BE2C (cell line): Measurements from ENCODE around the gene FANCC.

ENCODE experiments used
- DNase-seq: peaks from one replicate; pipeline ENCODE4 v3.0.0-alpha.2; 2020
- H3K27me3 ChIP-seq: fragments of 250-450 bp; sonication (Bioruptor Pico); 2 replicates; pipeline ENCODE4 v1.5.1; 2020; ENCODE audit warnings: mild to moderate bottlenecking
- H3K36me3 ChIP-seq: fragments of 250-450 bp; sonication (Bioruptor Pico); 2 replicates; pipeline ENCODE4 v1.5.1; 2020; ENCODE audit warnings: mild to moderate bottlenecking
- H3K4me1 ChIP-seq: fragments of 250-450 bp; sonication (Bioruptor Pico); 2 replicates; pipeline ENCODE4 v1.5.1; 2020
- H3K4me3 ChIP-seq: 2 replicates; pipeline ENCODE4 v1.5.1; 2011; ENCODE audit warnings: low read depth, low read length
- H3K9me3 ChIP-seq: fragments of 250-450 bp; sonication (Bioruptor Pico); 2 replicates; pipeline ENCODE4 v1.5.1; 2020
- CTCF ChIP-seq: IDR thresholded peaks from 2 replicates; pipeline ENCODE4 v1.5.1; 2012; ENCODE audit warnings: mild to moderate bottlenecking, low read depth, low read length

FANCC gene

GRCh38 chr9:95265960-95266359 is 51.5 kb downstream of the FANCC start:
- Histone ChIP-seq H3K4me3 (no peak overlapping the region), H3K36me3 (no peaks in the 10 kb centered on the region), H3K9me3 (no peaks in the 10 kb centered on the region), H3K4me1 (peaks cover 23% of the 10 kb centered on the region), H3K27me3 (no peaks in the 10 kb centered on the region)
- DNase-seq = no peak
- TF ChIP-seq CTCF = no peak

DNA sequence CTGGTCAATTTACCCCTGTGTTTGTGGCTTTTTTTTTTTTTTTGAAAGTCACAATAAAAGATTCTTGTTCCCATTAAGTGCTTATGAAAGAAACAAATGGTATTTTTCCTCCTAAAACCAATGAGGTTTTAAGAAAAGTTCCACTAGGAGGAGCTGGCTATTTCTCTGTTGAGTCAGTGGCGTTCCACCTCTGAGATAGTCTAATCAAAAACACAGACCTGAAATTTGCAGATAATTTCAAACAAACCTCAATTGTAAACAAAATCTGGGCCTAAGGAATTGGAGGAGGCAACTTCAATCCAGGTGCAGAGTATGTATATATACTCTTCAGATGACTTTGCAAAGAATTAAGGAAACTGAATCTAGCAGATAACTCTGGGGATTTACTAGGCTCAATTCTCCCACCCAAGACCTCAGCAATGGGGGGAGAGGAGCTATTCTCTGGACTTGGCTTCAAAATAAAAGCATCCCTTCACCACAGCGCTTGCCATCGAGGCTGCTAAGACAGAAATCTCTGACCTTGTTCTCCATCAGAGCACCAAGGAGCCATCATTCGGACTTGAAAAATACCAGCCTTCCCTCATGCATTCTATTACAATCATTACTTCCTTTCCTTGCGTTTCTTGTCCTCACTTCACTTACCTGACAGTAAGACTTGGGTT is 52.4 kb downstream of the FANCC start:
- TF ChIP-seq CTCF = peak; percentile 57
- no peaks in the 10 kb centered on the region for H3K27me3 ChIP-seq
- no peak for DNase-seq
- no peaks in the 10 kb centered on the region; the same call in 1 of the 2 replicates for H3K9me3 ChIP-seq
- H3K36me3 ChIP-seq = no peaks in the 10 kb centered on the region
- H3K4me3 ChIP-seq = no peak overlapping the region
- peaks cover 23% of the 10 kb centered on the region for H3K4me1 ChIP-seq

- peaks cover 6% of the 10 kb centered on the region for H3K4me1 ChIP-seq
- H3K4me3 ChIP-seq = no peak overlapping the region
- no peak for TF ChIP-seq CTCF
- H3K36me3 ChIP-seq = no peaks in the 10 kb centered on the region
- H3K9me3 ChIP-seq = peaks cover 2% of the 10 kb centered on the region; the same call in 1 of the 2 replicates
- DNase-seq = no peak
- H3K27me3 ChIP-seq = no peaks in the 10 kb centered on the region
Observed at GRCh38 chr9:95261890-95262289, 55.6 kb downstream of the FANCC start.

DNA sequence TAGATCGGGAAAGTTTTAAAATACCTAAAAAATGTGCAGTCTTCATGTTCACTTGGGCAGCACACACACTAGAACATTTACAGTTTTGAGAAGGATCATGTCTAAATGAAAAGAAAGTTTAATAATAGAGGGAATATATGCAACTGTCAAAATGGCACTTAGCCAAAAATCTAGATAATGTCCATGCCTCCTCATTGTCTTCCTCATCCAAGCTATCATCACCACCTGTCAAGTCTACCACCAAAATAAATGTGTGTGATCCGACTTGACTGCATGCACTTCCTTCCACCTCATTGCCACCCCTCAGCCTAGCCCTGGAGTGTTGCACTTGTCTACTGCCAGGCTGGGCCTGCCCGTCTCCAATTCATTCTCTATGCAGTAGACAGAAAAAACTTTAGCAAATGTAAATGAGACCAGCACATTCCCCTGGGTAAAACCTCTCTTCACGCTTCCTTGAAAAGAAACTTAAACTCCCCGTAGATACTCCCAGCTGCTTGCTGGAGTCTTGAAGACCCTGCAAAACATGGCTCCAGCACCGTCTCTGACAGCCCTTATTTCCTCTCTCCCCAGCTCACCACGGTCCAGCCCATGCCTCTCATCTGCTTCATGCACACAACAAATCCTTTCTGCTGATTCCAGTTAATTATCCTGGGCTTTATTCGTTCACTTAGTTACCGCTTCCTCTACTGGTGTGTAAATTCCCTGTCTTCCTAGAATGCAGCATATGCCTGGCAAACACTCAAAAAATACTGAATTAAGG is 66.9 kb downstream of the FANCC start:
- peaks cover 5% of the 10 kb centered on the region; the same call in 1 of the 2 replicates for H3K36me3 ChIP-seq
- no peak for DNase-seq
- H3K4me1 ChIP-seq = peaks cover 5% of the 10 kb centered on the region
- no peak overlapping the region for H3K4me3 ChIP-seq
- H3K27me3 ChIP-seq = no peaks in the 10 kb centered on the region
- no peak for TF ChIP-seq CTCF
- H3K9me3 ChIP-seq = no peaks in the 10 kb centered on the region

GRCh38 chr9:95249986-95250385 is 67.5 kb downstream of the FANCC start:
- peaks cover 5% of the 10 kb centered on the region; the same call in 1 of the 2 replicates for H3K36me3 ChIP-seq
- no peak for TF ChIP-seq CTCF
- no peak for DNase-seq
- no peak overlapping the region for H3K4me3 ChIP-seq
- no peaks in the 10 kb centered on the region for H3K27me3 ChIP-seq
- H3K4me1 ChIP-seq = peaks cover 5% of the 10 kb centered on the region
- no peaks in the 10 kb centered on the region for H3K9me3 ChIP-seq

DNA sequence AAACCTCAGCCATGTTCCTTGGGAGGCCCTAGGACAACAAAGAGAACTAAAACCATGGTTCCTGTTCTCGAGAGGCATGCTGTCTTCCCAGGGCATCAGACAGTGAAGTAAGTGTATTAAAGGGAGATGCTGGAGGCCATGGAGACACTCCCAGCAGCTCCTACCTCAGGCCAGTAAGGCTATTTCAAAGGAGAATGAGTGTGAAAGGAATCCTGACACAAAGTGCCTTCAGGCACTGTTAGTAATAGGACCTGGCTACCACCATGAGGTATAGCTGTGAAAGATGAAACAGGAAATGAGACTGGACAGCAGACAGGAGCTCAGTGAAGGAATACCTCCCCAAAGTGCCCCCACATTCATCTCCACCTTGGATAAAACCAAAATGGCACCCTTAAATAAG is 71.0 kb downstream of the FANCC start:
- no peak for DNase-seq
- no peak overlapping the region for H3K4me3 ChIP-seq
- H3K36me3 ChIP-seq = peaks cover 5% of the 10 kb centered on the region; the same call in 1 of the 2 replicates
- no peaks in the 10 kb centered on the region for H3K27me3 ChIP-seq
- no peak for TF ChIP-seq CTCF
- no peaks in the 10 kb centered on the region for H3K9me3 ChIP-seq
- peaks cover 5% of the 10 kb centered on the region for H3K4me1 ChIP-seq
